Mammary epithelial cell (primary cell): ENCODE results near the gene SLC5A2.
"Not testable (repeated sequence)": the region's sequence is repeated elsewhere in the genome, so short reads cannot be mapped to it uniquely, and the experiment has no call there.

Source experiments
- EZH2 ChIP-seq: IDR thresholded peaks from 2 replicates; pipeline ENCODE4 v1.6.1; 2012; ENCODE audit warnings: low read length, inconsistent platforms, borderline replicate concordance
- TF ChIP-seq, protein P1 (sequence below), 2 donors: IDR thresholded peaks in 1 of 2; conservative IDR thresholded peaks in 1 of 2; 2 replicates each; pipeline ENCODE4 v1.5.1; 2011 to 2012; ENCODE audit warnings: inconsistent platforms in 2 of 2, low read length in 2 of 2, mild to moderate bottlenecking in 2 of 2, control low read depth in 1 of 2, low read depth in 1 of 2; ENCODE audit not compliant: insufficient read depth in 1 of 2; ENCODE audit errors: extremely low read depth in 1 of 2

DNA sequence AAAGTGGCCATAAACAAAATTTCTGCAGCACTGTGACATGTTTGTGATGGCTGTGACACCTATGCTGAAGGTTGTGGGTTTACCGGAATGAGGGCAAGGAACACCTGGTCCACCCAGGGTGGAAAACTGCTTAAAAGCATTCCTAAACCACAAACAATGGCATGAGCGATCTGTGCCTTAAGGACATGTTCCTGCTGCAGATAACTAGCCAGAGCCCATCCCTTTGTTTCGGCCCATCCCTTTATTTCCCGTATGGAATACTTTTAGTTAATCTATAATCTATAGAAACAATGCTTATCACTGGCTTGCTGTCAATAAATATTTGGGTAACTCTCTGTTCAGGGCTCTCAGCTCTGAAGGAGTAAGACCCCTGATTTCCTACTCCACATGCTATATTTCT, 56.8 kb downstream of the SLC5A2 start:
- TF ChIP-seq, protein P1, sequence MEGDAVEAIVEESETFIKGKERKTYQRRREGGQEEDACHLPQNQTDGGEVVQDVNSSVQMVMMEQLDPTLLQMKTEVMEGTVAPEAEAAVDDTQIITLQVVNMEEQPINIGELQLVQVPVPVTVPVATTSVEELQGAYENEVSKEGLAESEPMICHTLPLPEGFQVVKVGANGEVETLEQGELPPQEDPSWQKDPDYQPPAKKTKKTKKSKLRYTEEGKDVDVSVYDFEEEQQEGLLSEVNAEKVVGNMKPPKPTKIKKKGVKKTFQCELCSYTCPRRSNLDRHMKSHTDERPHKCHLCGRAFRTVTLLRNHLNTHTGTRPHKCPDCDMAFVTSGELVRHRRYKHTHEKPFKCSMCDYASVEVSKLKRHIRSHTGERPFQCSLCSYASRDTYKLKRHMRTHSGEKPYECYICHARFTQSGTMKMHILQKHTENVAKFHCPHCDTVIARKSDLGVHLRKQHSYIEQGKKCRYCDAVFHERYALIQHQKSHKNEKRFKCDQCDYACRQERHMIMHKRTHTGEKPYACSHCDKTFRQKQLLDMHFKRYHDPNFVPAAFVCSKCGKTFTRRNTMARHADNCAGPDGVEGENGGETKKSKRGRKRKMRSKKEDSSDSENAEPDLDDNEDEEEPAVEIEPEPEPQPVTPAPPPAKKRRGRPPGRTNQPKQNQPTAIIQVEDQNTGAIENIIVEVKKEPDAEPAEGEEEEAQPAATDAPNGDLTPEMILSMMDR (conservative IDR thresholded peaks at IDR 0.05 in 1 of 2, IDR thresholded peaks at IDR 0.05 in 1 of 2; ENCODE audit: extremely low read depth in 1 of 2, insufficient read depth in 1 of 2, low read depth in 1 of 2, low read length in 2 of 2): not testable (repeated sequence)
- TF ChIP-seq EZH2: not testable (repeated sequence)
